Measurements from ENCODE around the gene BPIFB4. TPM values are rescaled to one million over a fixed set of nuclear protein-coding genes. Genes with fewer than 3 reads are reported as not detected.
"Not testable (repeated sequence)": the region's sequence is repeated elsewhere in the genome, so short reads cannot be mapped to it uniquely, and the experiment has no call there.

Gene BPIFB4
- total RNA-seq: not detected in 2 replicates

- DNase-seq: no peak
These were observed at the start of gene BPIFB4 for GRCh38 chr20:33079259-33079658. Gene BPIFB4 (plus strand): TSS chr20:33079643. CDS start chr20:33081527, 1,884 bp downstream.

- no peak for DNase-seq
These were observed 49.4 kb upstream of the BPIFB4 start for GRCh38 chr20:33030076-33030475.

GRCh38 chr20:33030569-33030968 lies 48.9 kb upstream of the BPIFB4 start:
- DNase-seq: no peak

- no peak for DNase-seq
These were observed 47.9 kb upstream of the BPIFB4 start, which contains the start of gene BPIFB6 for GRCh38 chr20:33031531-33031930. Gene BPIFB6 (plus strand): TSS chr20:33031648. CDS start chr20:33031648, 0 bp downstream.

GRCh38 chr20:33032555-33032954 lies 46.9 kb upstream of the BPIFB4 start:
- DNase-seq: no peak

GRCh38 chr20:33033381-33033780 lies 46.1 kb upstream of the BPIFB4 start:
- DNase-seq: no peak

- DNase-seq: no peak
These were observed 45.3 kb upstream of the BPIFB4 start for GRCh38 chr20:33034115-33034514.

- DNase-seq: no peak
These were observed 44.4 kb upstream of the BPIFB4 start for GRCh38 chr20:33034901-33035492.

- DNase-seq: no peak
These were observed 42.0 kb upstream of the BPIFB4 start for GRCh38 chr20:33037456-33037855.

- DNase-seq: no peak
These were observed 41.2 kb upstream of the BPIFB4 start for GRCh38 chr20:33038243-33038642.

- no peak for DNase-seq
These were observed 37.0 kb upstream of the BPIFB4 start for GRCh38 chr20:33042430-33042829.

GRCh38 chr20:33042983-33043730 lies 36.3 kb upstream of the BPIFB4 start:
- no peak for DNase-seq

- no peak for DNase-seq
These were observed 35.7 kb upstream of the BPIFB4 start for GRCh38 chr20:33043731-33044181.

- not testable (repeated sequence) for DNase-seq
These were observed 34.2 kb upstream of the BPIFB4 start for GRCh38 chr20:33045129-33045721.

GRCh38 chr20:33046412-33046811 lies 33.0 kb upstream of the BPIFB4 start:
- DNase-seq: no peak

GRCh38 chr20:33051333-33051732 lies 28.1 kb upstream of the BPIFB4 start:
- DNase-seq: no peak

GRCh38 chr20:33053291-33054106 lies 25.9 kb upstream of the BPIFB4 start, which contains the start of gene BPIFB3:
Gene BPIFB3 (plus strand): TSS chr20:33053903. CDS start chr20:33055436, 1,533 bp downstream.
- DNase-seq: no peak

- no peak for DNase-seq
These were observed 25.1 kb upstream of the BPIFB4 start for GRCh38 chr20:33054381-33054780.

GRCh38 chr20:33054791-33055190 lies 24.7 kb upstream of the BPIFB4 start:
- no peak for DNase-seq

GRCh38 chr20:33059136-33059535 lies 20.3 kb upstream of the BPIFB4 start:
- DNase-seq: no peak

GRCh38 chr20:33059741-33060390 lies 19.6 kb upstream of the BPIFB4 start:
- no peak for DNase-seq

GRCh38 chr20:33061658-33062028 lies 17.8 kb upstream of the BPIFB4 start:
- no peak for DNase-seq

All from dermis blood vessel endothelial cell (primary cell).